ENCODE results near the gene MEPCE. TPM values are rescaled to one million over a fixed set of nuclear protein-coding genes. Genes with fewer than 3 reads are reported as not detected.
A peak's percentile ranks its signal among the peaks of the same experiment; 100 is the strongest.

The MEPCE gene
- total and polyA plus RNA-seq, 2 of the 8 experiments (the other 6 are each of a cell fraction or from before 2014, with no cell fraction given) = 22.8 to 48.8 TPM

- POLR2A ChIA-PET (ENCODE audit: partially characterized antibody) = interaction anchor here (0.6 to 2.0 kb wide), 10 partner anchors 10 to 655 kb away, joined by 3 to 13 read pairs (median 4); partner anchors contain the start of genes MEPCE, PCOLCE and ZCWPW1
- no peak within 1 kb of the TSS for H4K8ac ChIP-seq (ENCODE audit: extremely low read depth, insufficient read depth, low read length)
- WGBS, 2 experiments (ENCODE audit: extremely low coverage in 1 of 2, insufficient coverage in 1 of 2, insufficient read length in 1 of 2, insufficient replicate concordance in 2 of 2, low coverage in 1 of 2, low lambda C conversion rate in 2 of 2, missing lambda C conversion rate in 1 of 2) = 2% methylated on average over 19 of the region's 27 CpGs; no CpG with 5 or more reads in 1 of the 2 experiments
- H2BK15ac ChIP-seq (ENCODE audit: low read length) = no peak within 1 kb of the TSS
- H4K5ac ChIP-seq (ENCODE audit: insufficient read length, low read depth, low read length) = peak within 1 kb of the TSS; percentile 44
- H3K4me1 ChIP-seq (replicated peaks in 1 of 4; ENCODE audit: control insufficient read depth in 3 of 4, insufficient read depth in 4 of 4, low read length in 3 of 4) = peaks cover 0 to 12% (median 6%) of the 10 kb centered on the region in 4 experiments; a peak in 5 of 7 replicates
- H3K4ac ChIP-seq (replicated peaks; ENCODE audit: insufficient read length, low read depth, low read length) = no peak within 1 kb of the TSS
- H3K79me2 ChIP-seq (ENCODE audit: control insufficient read depth in 1 of 2, insufficient read depth in 2 of 2, low read length in 2 of 2) = no peaks in the 10 kb centered on the region
- peak within 1 kb of the TSS; percentile 54; the same call in 1 of the 2 replicates for H2BK5ac ChIP-seq (ENCODE audit: low read depth, low read length)
- H3K79me1 ChIP-seq (ENCODE audit: low read depth, low read length) = no peaks in the 10 kb centered on the region; the same call in 1 of the 2 replicates
- peak within 1 kb of the TSS in 2 of 4 experiments; percentile 52 to 54; a peak in 2 of 7 replicates for H3K9ac ChIP-seq (replicated peaks in 1 of 4; ENCODE audit: extremely low read depth in 1 of 4, low read depth in 3 of 4, low read length in 3 of 4)
- H3K23me2 ChIP-seq (ENCODE audit: low read depth, low read length) = peaks cover 6% of the 10 kb centered on the region; the same call in 1 of the 2 replicates
- H2BK120ac ChIP-seq (replicated peaks; ENCODE audit: low read depth, low read length) = no peak within 1 kb of the TSS
- CTCF ChIA-PET (ENCODE audit: partially characterized antibody) = interaction anchor here (0.6 to 11.3 kb wide), 5 partner anchors 13 to 81 kb away, joined by 3 to 152 read pairs (median 6); partner anchors contain the start of gene SPACDR
- H4K91ac ChIP-seq (replicated peaks; ENCODE audit: insufficient read length, low read length) = no peak within 1 kb of the TSS
- no peak within 1 kb of the TSS for H3K14ac ChIP-seq (ENCODE audit: insufficient read length)
- no peak within 1 kb of the TSS for H2BK20ac ChIP-seq (ENCODE audit: low read length)
- H2BK12ac ChIP-seq (ENCODE audit: low read depth, low read length) = no peak within 1 kb of the TSS
- no peaks in the 10 kb centered on the region for H3K27me3 ChIP-seq (replicated peaks in 1 of 4; ENCODE audit: control insufficient read depth in 3 of 4, extremely low read depth in 1 of 4, insufficient read depth in 3 of 4, low read length in 3 of 4)
- H3K36me3 ChIP-seq (ENCODE audit: control insufficient read depth in 2 of 4, insufficient read depth in 4 of 4, low read length in 3 of 4) = peaks cover 0 to 3% (median 0%) of the 10 kb centered on the region in 4 experiments; a peak in 1 of 8 replicates
- H2AK5ac ChIP-seq (ENCODE audit: low read depth, low read length) = no peak within 1 kb of the TSS
- H3K56ac ChIP-seq (replicated peaks; ENCODE audit: insufficient read length, low read depth, low read length) = peak within 1 kb of the TSS; percentile 54
- H4K20me1 ChIP-seq (replicated peaks in 1 of 2; ENCODE audit: control insufficient read depth in 1 of 2, insufficient read depth in 2 of 2, low read length in 2 of 2) = no peaks in the 10 kb centered on the region
- FAIRE-seq (no peak), DNase-seq (ENCODE audit: low read depth in 1 of 2, low spot score in 2 of 2) (peak; percentile 90 to 96)
- H2AFZ ChIP-seq (ENCODE audit: low read length) = no peak within 1 kb of the TSS
- H3K9me3 ChIP-seq (ENCODE audit: insufficient read depth in 2 of 2, low read depth in 1 of 2, low read length in 1 of 2) = no peaks in the 10 kb centered on the region
- no peak within 1 kb of the TSS for H3K23ac ChIP-seq (ENCODE audit: insufficient read length)
- H3K27ac ChIP-seq (ENCODE audit: low read depth, low read length) = no peak within 1 kb of the TSS
- peak within 1 kb of the TSS; percentile 81 to 83 for H3K4me2 ChIP-seq (ENCODE audit: insufficient read depth in 1 of 2, low read depth in 2 of 2, low read length in 2 of 2)
- H3K4me3 ChIP-seq (ENCODE audit: extremely low read depth in 1 of 4, insufficient read depth in 2 of 4, low read depth in 3 of 4, low read length in 4 of 4) = peak within 1 kb of the TSS; percentile 78 to 86 (median 81)
- H3K18ac ChIP-seq (ENCODE audit: extremely low read depth, low read length) = peak within 1 kb of the TSS; percentile 48; the same call in 1 of the 2 replicates
- TF ChIP-seq POLR2AphosphoS5 (IDR thresholded peaks at IDR 0.05; ENCODE audit: low read depth, low read length) (peak; percentile 67; the same call in 1 of the 2 replicates), GTF2F1 (IDR thresholded peaks at IDR 0.05; ENCODE audit: borderline replicate concordance, low read depth, low read length) (no peak), SP4 (IDR thresholded peaks at IDR 0.05; ENCODE audit: low read length) (peak; percentile 66; the same call in 1 of the 2 replicates), TAF7 (optimal IDR thresholded peaks at IDR 0.05; ENCODE audit: borderline replicate concordance, low read depth, low read length) (no peak), CHD1 (IDR thresholded peaks at IDR 0.05; ENCODE audit: low read depth, low read length) (no peak), RFX5 (IDR thresholded peaks at IDR 0.05; ENCODE audit: borderline replicate concordance, low read depth, low read length) (no peak), TBP (IDR thresholded peaks at IDR 0.05; ENCODE audit: low read depth, low read length) (peak; percentile 63; the same call in 1 of the 2 replicates), RNF2 (IDR thresholded peaks at IDR 0.05; ENCODE audit: borderline replicate concordance, low read depth, low read length, missing control alignments, poor library complexity, severe bottlenecking) (no peak), SIN3A (conservative IDR thresholded peaks at IDR 0.05 in 1 of 2, IDR thresholded peaks at IDR 0.05 in 1 of 2; ENCODE audit: low read depth in 1 of 2, low read length in 2 of 2) (peak; percentile 75 to 91; a peak in 3 of 4 replicates), TCF12 (IDR thresholded peaks at IDR 0.05; ENCODE audit: low read depth, low read length) (0 out of 2 replicates have a peak, but pooled peaks have one; percentile 59)
Measured at GRCh38 chr7:100478958-100479660, 49.5 kb downstream of the MEPCE start, which contains the start of gene TSC22D4. Gene TSC22D4 (minus strand): TSS chr7:100479214. CDS start chr7:100478038, 1,176 bp downstream.

Data from H1 (cell line).